Neutrophil (primary cell): ENCODE measurements around the gene TRPM2.

ENCODE experiments used
- H3K27ac ChIP-seq: fragments of 200-600 bp; sonication (generic); 2 replicates; pipeline ENCODE4 v1.5.1; 2016; ENCODE audit warnings: mild to moderate bottlenecking, moderate library complexity
- H3K27me3 ChIP-seq: fragments of 200-600 bp; sonication (generic); 2 replicates; pipeline ENCODE4 v1.6.0; 2016; ENCODE audit warnings: mild to moderate bottlenecking
- H3K36me3 ChIP-seq: fragments of 200-600 bp; sonication (generic); 2 replicates; pipeline ENCODE4 v1.5.1; 2017
- H3K4me1 ChIP-seq, 2 experiments: fragments of 200-600 bp in 1 of 2; sonication (generic) in 1 of 2; 1 replicate in 1 of 2; 2 replicates in 1 of 2; pipeline versions ENCODE4 v1.5.1 to v1.6.1; 2013 to 2016; ENCODE audit warnings: low read depth in 1 of 2, low read length in 1 of 2, mild to moderate bottlenecking in 1 of 2, moderate library complexity in 1 of 2; ENCODE audit not compliant: control insufficient read depth in 1 of 2, insufficient read depth in 1 of 2
- H3K4me3 ChIP-seq, 2 experiments: fragments of 200-600 bp in 1 of 2; sonication (generic) in 1 of 2; 1 replicate in 1 of 2; 2 replicates in 1 of 2; pipeline ENCODE4 v1.5.1; 2013 to 2016; ENCODE audit warnings: low read depth in 1 of 2, low read length in 1 of 2, mild to moderate bottlenecking in 1 of 2, moderate library complexity in 1 of 2
- H3K9me3 ChIP-seq: fragments of 200-600 bp; sonication (generic); 2 replicates; pipeline ENCODE4 v1.5.1; 2016
- TF ChIP-seq, protein P1 (sequence below): fragments of 200-600 bp; sonication (generic); IDR thresholded peaks from 2 replicates; pipeline ENCODE4 v1.5.1; 2016; ENCODE audit warnings: antibody characterized with exemption

The TRPM2 gene

DNA sequence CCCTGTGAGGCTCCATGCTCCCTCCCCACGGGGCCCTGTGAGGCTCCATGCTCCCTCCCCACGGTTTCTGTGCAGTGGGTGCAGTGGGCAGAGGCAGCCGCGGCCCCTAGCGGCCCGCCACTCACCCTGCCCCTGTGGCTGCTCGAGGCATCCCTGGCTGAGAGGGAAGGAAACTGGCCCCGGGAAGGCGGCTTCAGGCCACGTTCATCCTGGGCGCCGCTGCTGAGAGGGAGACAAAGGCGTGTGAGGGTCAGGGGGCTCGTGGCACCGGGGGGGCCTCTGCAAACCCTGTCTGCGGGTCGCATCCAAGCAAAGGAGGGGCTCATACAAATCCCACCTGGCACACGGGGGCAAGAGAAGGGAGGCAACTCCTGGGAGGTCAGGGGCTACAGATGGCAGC is 22.7 kb upstream of the TRPM2 start:
- H3K27ac ChIP-seq = no peak overlapping the region
- H3K4me3 ChIP-seq = no peak overlapping the region
- no peaks in the 10 kb centered on the region for H3K9me3 ChIP-seq
- peaks cover 22% of the 10 kb centered on the region for H3K36me3 ChIP-seq
- H3K4me1 ChIP-seq = peaks cover 10% of the 10 kb centered on the region in 2 experiments
- no peaks in the 10 kb centered on the region for H3K27me3 ChIP-seq
- TF ChIP-seq, protein P1, sequence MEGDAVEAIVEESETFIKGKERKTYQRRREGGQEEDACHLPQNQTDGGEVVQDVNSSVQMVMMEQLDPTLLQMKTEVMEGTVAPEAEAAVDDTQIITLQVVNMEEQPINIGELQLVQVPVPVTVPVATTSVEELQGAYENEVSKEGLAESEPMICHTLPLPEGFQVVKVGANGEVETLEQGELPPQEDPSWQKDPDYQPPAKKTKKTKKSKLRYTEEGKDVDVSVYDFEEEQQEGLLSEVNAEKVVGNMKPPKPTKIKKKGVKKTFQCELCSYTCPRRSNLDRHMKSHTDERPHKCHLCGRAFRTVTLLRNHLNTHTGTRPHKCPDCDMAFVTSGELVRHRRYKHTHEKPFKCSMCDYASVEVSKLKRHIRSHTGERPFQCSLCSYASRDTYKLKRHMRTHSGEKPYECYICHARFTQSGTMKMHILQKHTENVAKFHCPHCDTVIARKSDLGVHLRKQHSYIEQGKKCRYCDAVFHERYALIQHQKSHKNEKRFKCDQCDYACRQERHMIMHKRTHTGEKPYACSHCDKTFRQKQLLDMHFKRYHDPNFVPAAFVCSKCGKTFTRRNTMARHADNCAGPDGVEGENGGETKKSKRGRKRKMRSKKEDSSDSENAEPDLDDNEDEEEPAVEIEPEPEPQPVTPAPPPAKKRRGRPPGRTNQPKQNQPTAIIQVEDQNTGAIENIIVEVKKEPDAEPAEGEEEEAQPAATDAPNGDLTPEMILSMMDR = no peak

DNA sequence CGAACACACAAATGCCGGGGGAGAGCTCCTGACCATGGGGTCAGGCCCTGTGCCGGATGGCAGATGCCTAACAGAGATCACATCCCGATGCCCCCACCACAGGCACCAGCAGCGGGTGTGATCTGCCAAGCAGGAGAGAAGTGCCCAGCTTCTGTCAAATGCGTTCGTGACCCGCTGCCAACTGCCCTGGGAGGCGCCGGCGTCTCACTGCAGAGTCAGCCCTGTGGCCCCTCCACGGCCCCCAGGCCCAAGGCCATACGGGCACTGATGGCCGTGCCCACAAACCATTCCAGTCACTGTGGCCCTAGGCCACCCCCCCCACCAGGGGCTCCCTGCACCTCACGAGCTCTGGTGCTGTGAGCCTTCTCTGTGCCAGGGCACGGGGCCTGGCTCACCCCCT is 22.2 kb upstream of the TRPM2 start:
- H3K36me3 ChIP-seq = peaks cover 16% of the 10 kb centered on the region
- no peak overlapping the region for H3K27ac ChIP-seq
- H3K4me1 ChIP-seq = peaks cover 10% of the 10 kb centered on the region in 2 experiments
- no peaks in the 10 kb centered on the region for H3K9me3 ChIP-seq
- TF ChIP-seq, protein P1 = no peak
- H3K4me3 ChIP-seq = no peak overlapping the region
- no peaks in the 10 kb centered on the region for H3K27me3 ChIP-seq

DNA sequence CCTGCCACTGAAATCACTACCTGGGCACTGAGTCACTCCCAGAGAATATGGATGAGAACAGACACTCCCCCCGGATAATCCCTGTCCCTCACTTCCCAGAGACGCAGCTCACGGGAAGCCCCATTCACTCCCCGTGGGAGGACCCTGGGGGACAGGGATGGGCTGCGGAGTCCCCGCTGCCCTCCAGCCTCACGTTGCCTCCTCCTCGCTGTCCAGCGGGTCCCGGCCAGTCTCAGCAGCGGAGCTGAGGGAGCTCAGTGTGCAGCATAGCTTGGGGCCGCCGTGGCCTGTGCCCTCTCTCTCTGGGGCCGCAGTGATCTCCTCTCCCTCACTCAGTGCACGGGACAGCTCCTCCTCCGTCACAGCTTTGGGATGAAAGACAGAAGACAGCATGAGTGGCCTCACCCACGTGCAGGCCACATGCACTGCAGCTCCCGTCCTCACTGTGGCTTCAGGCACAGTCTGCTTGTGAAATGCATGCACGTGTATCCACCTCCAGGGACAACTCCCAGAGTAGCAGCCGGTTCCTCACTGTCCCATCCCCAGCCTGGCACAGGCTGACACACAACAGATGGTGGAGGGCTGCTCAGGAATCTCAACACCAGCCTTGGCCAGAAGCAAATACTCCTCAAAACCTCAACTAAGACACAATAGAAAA is 21.6 kb upstream of the TRPM2 start:
- TF ChIP-seq, protein P1 = no peak
- peaks cover 10% of the 10 kb centered on the region in 2 experiments for H3K4me1 ChIP-seq
- H3K36me3 ChIP-seq = peaks cover 11% of the 10 kb centered on the region
- no peak overlapping the region for H3K27ac ChIP-seq
- H3K27me3 ChIP-seq = no peaks in the 10 kb centered on the region
- H3K9me3 ChIP-seq = no peaks in the 10 kb centered on the region
- H3K4me3 ChIP-seq = no peak overlapping the region

DNA sequence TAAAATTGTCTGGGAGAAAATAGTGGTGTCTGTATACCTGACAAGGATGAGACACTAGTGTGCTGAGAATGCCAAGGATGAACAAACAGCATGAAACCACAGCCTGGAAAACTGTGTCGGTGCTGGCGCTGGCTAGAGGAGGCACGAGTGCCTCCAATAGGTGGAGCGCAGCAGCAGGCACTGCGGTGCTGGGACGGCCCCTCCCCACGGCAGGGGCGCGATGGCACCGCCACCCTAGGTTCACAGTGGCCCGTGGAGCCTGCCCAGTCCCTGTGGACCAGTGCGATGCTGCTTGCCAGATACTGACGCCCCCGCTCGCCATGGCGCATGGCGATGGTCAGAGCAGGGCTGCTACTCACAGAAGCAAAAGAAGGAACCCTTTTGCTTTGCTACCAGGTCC is 21.0 kb upstream of the TRPM2 start:
- TF ChIP-seq, protein P1 = no peak
- H3K36me3 ChIP-seq = peaks cover 5% of the 10 kb centered on the region
- H3K27ac ChIP-seq = no peak overlapping the region
- no peak overlapping the region for H3K4me3 ChIP-seq
- H3K9me3 ChIP-seq = no peaks in the 10 kb centered on the region
- H3K4me1 ChIP-seq = peaks cover 6% of the 10 kb centered on the region in 2 experiments
- H3K27me3 ChIP-seq = no peaks in the 10 kb centered on the region

DNA sequence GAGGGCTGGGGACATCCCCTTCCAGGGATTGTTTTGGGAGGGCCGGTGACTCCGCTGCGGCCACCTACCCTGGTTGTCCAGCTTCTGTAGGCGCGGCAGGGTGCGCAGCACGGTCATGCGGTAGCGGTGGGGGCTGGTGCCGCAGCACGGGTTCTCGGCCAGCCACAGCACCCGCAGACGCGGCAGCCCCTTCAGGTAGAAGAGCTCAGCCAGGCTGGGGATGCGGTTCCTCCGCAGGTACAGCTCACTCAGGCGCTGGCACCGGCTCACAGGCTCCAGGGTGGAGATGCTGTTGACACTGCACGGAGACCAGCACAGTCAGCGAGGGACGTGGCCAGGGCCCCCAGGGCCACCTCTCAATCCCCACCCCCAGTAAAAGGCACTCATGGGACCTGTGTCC is 20.5 kb upstream of the TRPM2 start:
- no peak overlapping the region for H3K27ac ChIP-seq
- H3K4me3 ChIP-seq = no peak overlapping the region
- TF ChIP-seq, protein P1 = no peak
- no peaks in the 10 kb centered on the region for H3K36me3 ChIP-seq
- peaks cover under 1% of the 10 kb centered on the region in 2 experiments for H3K4me1 ChIP-seq
- no peaks in the 10 kb centered on the region for H3K27me3 ChIP-seq
- no peaks in the 10 kb centered on the region for H3K9me3 ChIP-seq
